Stomach (tissue), 4 donors: ENCODE measurements around the gene SSTR3.

Source experiments
- CTCF ChIP-seq, 7 experiments: fragments of 450-650 bp in 4 of 7; fragments of 200-600 bp in 3 of 7; sonication (generic) in 3 of 7; IDR thresholded peaks; one replicate each; pipeline ENCODE4 v1.5.1; 2016 to 2019; ENCODE audit warnings: antibody characterized with exemption in 7 of 7, control low read depth in 2 of 7, mild to moderate bottlenecking in 1 of 7
- POLR2A ChIP-seq, 4 donors: fragments of 450-650 bp; IDR thresholded peaks; one replicate each; pipeline ENCODE4 v1.6.1; 2016; ENCODE audit warnings: antibody characterized with exemption in 4 of 4, control low read depth in 2 of 4, mild to moderate bottlenecking in 1 of 4, moderate library complexity in 1 of 4

- no peak for TF ChIP-seq CTCF (IDR thresholded peaks at IDR 0.05)
- TF ChIP-seq POLR2A (IDR thresholded peaks at IDR 0.05), result no peak
Measured at GRCh38 chr22:37258005-37258752, 45.9 kb upstream of the SSTR3 start.
